Skeletal muscle tissue (tissue), 4 donors: ENCODE results near the gene LCAT. TPM values are rescaled to one million over a fixed set of nuclear protein-coding genes. Genes with fewer than 3 reads are reported as not detected.
"Not testable (repeated sequence)": the region's sequence is repeated elsewhere in the genome, so short reads cannot be mapped to it uniquely, and the experiment has no call there.

ENCODE experiments used
- H3K27ac ChIP-seq: one replicate; pipeline ENCODE4 v1.7.0; 2013; ENCODE audit warnings: mild to moderate bottlenecking, low read depth, low read length, inconsistent platforms
- H3K27me3 ChIP-seq, 3 donors: one replicate each; pipeline ENCODE4 v1.7.0; 2013; ENCODE audit warnings: low read length in 3 of 3; ENCODE audit not compliant: control insufficient read depth in 3 of 3, insufficient read depth in 3 of 3
- H3K36me3 ChIP-seq, 3 donors: one replicate each; pipeline ENCODE4 v1.7.0; 2013; ENCODE audit warnings: low read length in 3 of 3; ENCODE audit not compliant: control insufficient read depth in 3 of 3, insufficient read depth in 3 of 3
- H3K4me1 ChIP-seq, 3 donors: one replicate each; pipeline ENCODE4 v1.7.0; 2013; ENCODE audit warnings: low read length in 3 of 3, mild to moderate bottlenecking in 3 of 3; ENCODE audit not compliant: control insufficient read depth in 3 of 3, insufficient read depth in 3 of 3
- H3K4me3 ChIP-seq, 3 donors: one replicate each; pipeline ENCODE4 v1.7.0; 2013; ENCODE audit warnings: low read length in 3 of 3
- H3K9ac ChIP-seq, 3 donors: one replicate each; pipeline ENCODE4 v1.7.0; 2013; ENCODE audit warnings: low read length in 3 of 3, mild to moderate bottlenecking in 3 of 3, moderate library complexity in 2 of 3, low read depth in 1 of 3
- H3K9me3 ChIP-seq, 3 donors: one replicate each; pipeline ENCODE4 v1.7.0; 2013; ENCODE audit warnings: low read length in 3 of 3; ENCODE audit not compliant: control insufficient read depth in 3 of 3
- total RNA-seq: library from RNA; depleted of rRNA; stranded (reverse); fragments of >200 nt; gene quantifications from one replicate; pipeline ENCODE4 v1.2.3, GENCODE V29; 2014
- donor health status: Osteomylitis.

Gene LCAT
- total RNA-seq, 1 donor from 2014 or later, result 4.2 TPM

GRCh38 chr16:67982011-67982696 is 38.2 kb upstream of the LCAT start:
- Histone ChIP-seq H3K4me3 (no peak overlapping the region), H3K27ac (no peak overlapping the region), H3K27me3 (no peaks in the 10 kb centered on the region), H3K9ac (no peak overlapping the region), H3K4me1 (peaks cover 25 to 33% (median 30%) of the 10 kb centered on the region in 3 donors), H3K36me3 (no peaks in the 10 kb centered on the region), H3K9me3 (no peaks in the 10 kb centered on the region)

- no peaks in the 10 kb centered on the region for H3K36me3 ChIP-seq
- H3K4me3 ChIP-seq, result no peak within 1 kb of the TSS
- H3K4me1 ChIP-seq, result peaks cover 17 to 21% (median 18%) of the 10 kb centered on the region in 3 donors
- H3K9me3 ChIP-seq, result no peaks in the 10 kb centered on the region
- no peak within 1 kb of the TSS for H3K9ac ChIP-seq
- H3K27me3 ChIP-seq, result no peaks in the 10 kb centered on the region
- no peak within 1 kb of the TSS for H3K27ac ChIP-seq
Observed at GRCh38 chr16:67979955-67980678, 36.2 kb upstream of the LCAT start, which contains the start of gene DPEP3. TSS of gene DPEP3 (minus strand) at chr16:67980499. CDS start at chr16:67980380, 119 bp downstream.

- Histone ChIP-seq H3K4me3 (no peak overlapping the region), H3K27ac (no peak overlapping the region), H3K27me3 (no peaks in the 10 kb centered on the region), H3K9me3 (no peaks in the 10 kb centered on the region), H3K36me3 (no peaks in the 10 kb centered on the region), H3K9ac (no peak overlapping the region), H3K4me1 (peaks cover 0 to 3% (median 2%) of the 10 kb centered on the region in 3 donors)
Observed at GRCh38 chr16:67977469-67978227, 33.7 kb upstream of the LCAT start.

- Histone ChIP-seq H3K36me3 (no peaks in the 10 kb centered on the region), H3K4me3 (no peak overlapping the region), H3K9me3 (no peaks in the 10 kb centered on the region), H3K27me3 (no peaks in the 10 kb centered on the region), H3K9ac (no peak overlapping the region), H3K27ac (no peak overlapping the region), H3K4me1 (peaks cover 0 to 3% (median 2%) of the 10 kb centered on the region in 3 donors)
Observed at GRCh38 chr16:67977005-67977404, 33.1 kb upstream of the LCAT start.

GRCh38 chr16:67976205-67976604 is 32.3 kb upstream of the LCAT start:
- Histone ChIP-seq H3K27ac (no peak overlapping the region), H3K36me3 (no peaks in the 10 kb centered on the region), H3K4me3 (no peak overlapping the region)

GRCh38 chr16:67975321-67976105 is 31.6 kb upstream of the LCAT start:
- Histone ChIP-seq H3K9ac (no peak overlapping the region), H3K27ac (no peak overlapping the region), H3K36me3 (no peaks in the 10 kb centered on the region), H3K4me1 (peaks cover 0 to 3% (median 2%) of the 10 kb centered on the region in 3 donors), H3K4me3 (no peak overlapping the region), H3K27me3 (no peaks in the 10 kb centered on the region), H3K9me3 (no peaks in the 10 kb centered on the region)

More at GRCh38 chr16:67976205-67976604, 32.3 kb upstream of the LCAT start:
- Histone ChIP-seq H3K9me3 (no peaks in the 10 kb centered on the region), H3K4me1 (peaks cover 0 to 3% (median 2%) of the 10 kb centered on the region in 3 donors), H3K27me3 (no peaks in the 10 kb centered on the region), H3K9ac (peak overlapping the region in 1 of 3 donors; percentile 33)

GRCh38 chr16:67972285-67972684 is 28.4 kb upstream of the LCAT start:
- not testable (repeated sequence) for H3K9me3 ChIP-seq, H3K4me3 ChIP-seq, H3K9ac ChIP-seq, H3K27ac ChIP-seq, H3K36me3 ChIP-seq, H3K27me3 ChIP-seq
- peaks cover 13 to 15% (median 13%) of the 10 kb centered on the region in 3 donors for H3K4me1 ChIP-seq

- H3K27ac ChIP-seq, result no peak overlapping the region
- H3K9ac ChIP-seq, result no peak overlapping the region
- H3K27me3 ChIP-seq, result no peaks in the 10 kb centered on the region
- no peaks in the 10 kb centered on the region for H3K36me3 ChIP-seq
- H3K4me1 ChIP-seq, result peaks cover 22 to 26% (median 22%) of the 10 kb centered on the region in 3 donors
- H3K9me3 ChIP-seq, result no peaks in the 10 kb centered on the region
- no peak overlapping the region for H3K4me3 ChIP-seq
Observed at GRCh38 chr16:67971111-67971510, 27.2 kb upstream of the LCAT start.

- Histone ChIP-seq H3K27me3 (no peaks in the 10 kb centered on the region), H3K27ac (peak overlapping the region; percentile 93), H3K9me3 (no peaks in the 10 kb centered on the region), H3K4me3 (peak overlapping the region; percentile 71 to 97 (median 92)), H3K4me1 (peaks cover 39 to 43% (median 39%) of the 10 kb centered on the region in 3 donors), H3K9ac (peak overlapping the region; percentile 68 to 98 (median 78)), H3K36me3 (no peaks in the 10 kb centered on the region)
Observed at GRCh38 chr16:67969254-67970039, 25.5 kb upstream of the LCAT start.
